NCI-H2107 (cell line): ENCODE results near the gene UNC119B.

ENCODE experiments used
- DNase-seq: peaks from one replicate; lab custom pipeline; 2025; lab: John Stamatoyannopoulos, UW

UNC119B gene

DNA sequence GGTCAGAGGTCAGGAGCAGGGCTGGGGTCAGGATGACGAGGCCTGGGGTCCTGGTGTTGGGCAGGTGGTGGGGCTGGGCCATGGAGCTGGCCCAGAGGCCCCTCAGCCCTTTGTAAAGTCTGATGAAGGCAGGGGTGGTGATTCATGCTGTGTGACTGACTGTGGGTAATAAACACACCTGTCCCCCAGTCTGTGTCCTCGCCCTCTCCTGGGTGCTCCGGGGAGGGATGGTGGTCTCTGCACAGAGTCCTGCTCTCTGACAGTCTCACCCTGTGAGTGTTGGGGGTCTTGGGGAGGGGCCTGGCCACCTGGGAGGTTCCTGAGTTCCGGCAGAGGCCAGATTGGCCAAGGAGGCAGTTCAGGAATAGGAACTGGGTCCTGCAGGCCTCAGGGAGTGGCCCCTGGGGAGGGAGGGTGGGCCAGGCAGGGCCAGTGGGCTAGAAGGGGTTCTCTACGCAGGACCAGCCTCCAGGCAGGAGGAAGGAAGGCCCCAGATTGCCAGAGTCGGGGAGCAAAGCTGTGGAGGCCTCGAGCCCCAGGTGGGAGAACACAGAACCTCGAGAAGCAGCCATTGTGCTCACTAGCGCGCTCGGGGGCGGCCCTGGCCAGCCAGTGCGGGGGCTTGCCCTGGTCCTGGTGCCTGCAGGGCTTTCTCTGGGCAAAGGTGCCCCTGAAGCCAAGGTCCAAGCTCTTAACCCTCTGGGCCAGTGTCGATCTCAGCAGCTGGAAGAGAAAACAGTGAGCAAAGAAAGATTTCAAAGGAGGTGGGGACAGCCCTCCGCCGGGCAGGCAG lies 29.8 kb downstream of the UNC119B start:
- DNase-seq = no peak

DNA sequence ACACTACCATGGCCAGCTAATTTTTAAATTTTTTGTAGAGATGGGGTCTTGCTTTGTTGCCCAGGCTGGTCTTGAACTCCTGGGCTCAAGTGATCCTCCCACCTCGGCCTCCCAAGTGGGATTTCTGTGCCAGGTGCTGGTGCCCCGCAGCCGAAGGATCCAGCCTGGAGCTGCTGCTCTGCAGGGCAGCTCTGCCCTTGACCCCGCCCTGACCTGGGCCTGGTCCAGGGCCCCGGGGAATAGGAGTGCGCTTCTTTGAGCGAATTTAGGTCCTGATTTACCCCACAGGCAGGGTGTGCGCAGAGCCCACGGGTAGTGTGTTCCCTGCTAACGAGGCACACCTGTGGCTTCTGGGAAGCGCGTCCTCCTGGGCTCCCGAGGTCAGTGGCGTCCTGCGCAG lies 30.6 kb downstream of the UNC119B start:
- DNase-seq = no peak

DNA sequence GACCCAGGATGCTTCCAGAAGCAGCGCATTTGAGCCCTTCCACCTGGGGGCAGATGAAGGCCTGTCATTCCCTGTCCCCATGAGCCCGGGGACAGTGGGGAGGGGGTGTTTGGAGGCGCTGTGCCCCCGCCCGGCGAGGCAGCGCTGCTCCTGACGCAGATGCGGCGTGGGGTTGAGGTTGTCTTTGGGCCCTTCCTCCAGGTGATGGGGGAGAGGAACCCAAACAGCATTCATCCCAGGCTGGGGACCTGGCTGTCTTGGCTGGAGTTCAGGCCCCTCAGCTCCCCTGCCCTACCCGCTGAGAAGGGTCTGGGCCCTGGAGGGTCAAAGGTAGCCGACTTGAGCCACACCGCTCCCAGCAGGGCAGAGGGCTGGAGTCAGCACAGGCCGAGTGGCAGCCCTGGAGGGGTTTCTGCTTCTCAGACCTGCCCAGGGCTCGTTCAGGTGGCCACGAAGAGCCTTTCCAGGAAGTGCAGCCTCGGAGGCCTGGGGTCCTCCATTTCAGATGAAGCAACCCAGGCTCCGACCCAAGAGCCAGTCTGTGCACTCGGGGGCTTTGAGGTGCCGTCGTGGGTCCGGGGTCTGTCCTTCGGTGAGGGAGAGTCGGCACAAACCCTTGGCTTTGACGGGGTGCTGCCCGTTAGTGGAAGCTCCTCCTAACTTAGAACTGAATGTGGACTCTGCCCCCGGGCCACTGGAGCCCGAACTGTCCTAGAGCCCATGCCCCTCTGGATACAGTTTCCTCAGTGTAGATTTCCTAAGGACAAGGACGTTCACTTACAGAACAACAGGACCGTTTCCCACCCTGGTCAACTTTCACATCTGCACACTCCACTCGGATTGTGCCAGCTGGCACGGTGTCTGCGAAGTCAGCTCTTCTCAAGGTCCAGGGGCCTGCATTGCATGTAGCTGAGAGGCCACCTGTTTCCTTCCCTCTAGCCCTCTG lies 31.5 kb downstream of the UNC119B start:
- no peak for DNase-seq

DNA sequence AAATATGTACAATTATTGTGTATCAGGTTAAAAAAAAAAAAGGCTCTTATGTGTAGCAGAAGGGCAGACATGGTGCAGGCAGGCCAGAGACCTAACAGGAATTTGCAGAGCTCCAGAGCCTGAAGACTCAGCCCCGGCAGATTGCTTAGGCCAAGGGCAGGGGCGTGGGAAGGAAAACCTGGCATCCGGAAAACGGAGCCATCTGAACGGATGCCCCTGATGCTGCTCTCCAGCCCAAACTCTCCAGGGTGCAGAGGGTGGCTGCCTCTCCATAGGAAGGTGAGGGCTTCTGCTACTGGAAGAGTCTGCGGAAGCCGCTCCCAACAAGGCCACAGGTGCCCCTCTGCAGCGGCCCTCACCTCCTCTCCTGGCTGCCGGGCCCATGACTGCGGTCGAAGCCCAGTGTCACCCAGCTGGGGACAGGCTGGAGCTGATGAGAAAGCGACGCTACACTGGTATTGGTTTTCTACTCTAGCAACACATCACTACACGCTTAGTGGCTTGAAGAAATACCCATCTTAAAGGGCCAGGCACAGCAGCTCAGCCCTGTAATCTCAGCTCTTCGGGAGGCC lies 34.8 kb downstream of the UNC119B start:
- no peak for DNase-seq

DNA sequence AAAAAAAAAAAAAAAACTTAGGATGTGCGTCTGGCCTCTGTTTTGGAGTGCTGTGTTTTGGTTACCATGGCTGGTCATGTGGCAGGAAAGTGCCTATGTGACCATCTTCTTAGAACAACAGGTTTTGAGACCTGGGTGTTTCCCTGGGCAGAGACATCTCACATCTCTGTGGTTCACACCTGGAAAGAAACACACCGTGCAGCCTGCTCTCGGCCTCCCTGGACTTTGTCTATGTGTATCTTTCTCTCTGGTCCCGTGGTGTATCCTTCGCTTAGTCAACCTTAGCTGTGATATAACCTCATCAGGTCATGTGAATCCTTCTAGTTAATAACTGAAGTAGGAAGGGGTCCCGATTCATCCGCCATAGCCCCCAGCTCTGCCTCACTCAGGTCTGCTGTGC lies 38.0 kb downstream of the UNC119B start:
- no peak for DNase-seq

DNA sequence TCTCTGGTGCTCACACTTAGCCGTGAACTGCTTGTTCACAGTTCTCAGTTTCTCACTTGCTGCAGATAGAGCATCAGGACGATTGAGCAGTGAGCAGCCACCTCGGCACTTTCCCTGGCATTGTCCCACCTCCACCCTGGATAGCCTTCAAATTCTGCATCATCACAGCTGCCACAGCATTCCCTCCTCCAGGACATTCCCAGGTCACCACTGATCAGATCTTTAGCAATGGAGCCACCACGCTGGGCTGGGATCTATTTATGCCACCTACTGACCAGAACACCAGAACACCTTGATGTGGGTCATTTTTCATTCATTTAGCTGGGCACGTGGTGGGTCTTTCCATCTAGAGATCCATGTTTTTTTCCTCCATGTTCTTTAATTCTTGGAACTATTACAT lies 39.0 kb downstream of the UNC119B start:
- DNase-seq = no peak

DNA sequence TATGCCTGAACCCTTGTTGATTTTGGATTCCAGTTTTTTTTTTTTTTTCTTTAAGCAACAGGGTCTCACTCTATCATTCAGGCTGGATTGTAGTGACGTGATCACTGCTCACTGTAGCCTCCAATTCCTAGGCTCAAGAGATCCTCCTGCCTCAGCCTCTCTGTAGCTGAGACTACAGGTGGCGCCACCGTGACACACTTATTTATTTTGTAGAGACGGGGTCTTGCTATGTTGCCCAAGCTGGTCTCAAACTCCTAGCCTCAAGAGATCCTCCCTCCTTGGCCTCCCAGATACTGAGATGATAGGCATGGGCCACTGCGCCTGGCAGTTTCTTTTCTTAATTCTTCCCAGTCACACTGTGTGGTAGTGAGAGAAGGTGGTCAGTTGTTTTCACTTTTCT lies 40.5 kb downstream of the UNC119B start:
- DNase-seq = no peak

DNA sequence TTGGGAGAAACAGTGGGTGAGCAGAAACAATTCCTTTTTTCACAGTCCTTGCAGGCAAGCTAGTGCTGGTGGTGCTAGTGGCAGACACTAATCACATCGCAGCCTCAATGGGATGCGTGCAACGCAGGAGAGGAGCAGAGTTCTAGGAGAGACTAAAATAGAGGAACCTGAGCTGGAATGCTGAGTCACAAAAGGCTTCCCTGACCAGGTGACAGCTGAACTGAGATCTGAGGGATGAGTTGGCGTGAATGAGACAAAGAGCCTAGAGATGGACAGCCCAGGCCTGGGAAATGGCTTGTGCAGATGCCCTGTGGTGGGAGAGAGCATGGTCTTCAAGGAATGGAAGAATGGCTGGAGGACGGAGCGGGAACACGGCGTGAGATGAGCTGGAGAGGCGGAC lies 41.1 kb downstream of the UNC119B start:
- DNase-seq = no peak

DNA sequence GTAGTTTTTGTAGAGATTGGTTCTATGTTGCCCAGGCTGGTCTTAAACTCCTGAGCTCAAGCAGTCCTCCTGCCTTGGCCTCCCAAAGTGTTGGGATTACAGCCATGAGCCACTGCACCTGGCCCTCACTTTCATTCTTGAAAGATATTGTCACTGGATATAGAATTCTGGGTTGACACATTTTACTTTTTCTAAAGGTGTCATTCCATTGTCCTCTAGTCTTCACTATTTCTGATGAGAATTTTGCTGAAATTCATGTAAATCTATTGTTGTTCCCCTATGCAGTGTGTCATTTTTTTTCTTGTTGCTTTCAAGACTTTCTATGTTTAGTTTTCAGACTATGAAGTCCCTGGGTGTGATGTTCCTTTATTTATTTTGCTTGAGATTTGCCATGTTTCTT lies 44.5 kb downstream of the UNC119B start:
- DNase-seq = no peak

DNA sequence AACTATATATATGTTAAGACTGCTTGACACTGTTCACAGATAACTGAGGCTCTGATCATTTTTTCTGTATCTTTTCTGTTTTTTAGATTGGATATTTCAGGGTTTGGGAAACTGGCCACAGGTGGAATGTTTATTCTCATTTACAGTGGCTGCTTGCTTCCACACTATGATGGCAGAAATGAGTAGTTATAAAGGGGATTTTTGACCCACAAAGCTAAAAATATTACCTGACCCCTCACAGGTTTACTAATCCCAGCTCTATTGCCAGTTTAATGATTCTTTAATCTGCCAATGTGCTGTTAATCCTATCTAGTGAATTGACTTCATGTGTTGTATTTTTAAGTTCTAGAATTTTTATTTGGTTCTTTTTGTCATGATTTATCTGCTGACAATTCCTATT lies 45.0 kb downstream of the UNC119B start:
- DNase-seq = no peak

DNA sequence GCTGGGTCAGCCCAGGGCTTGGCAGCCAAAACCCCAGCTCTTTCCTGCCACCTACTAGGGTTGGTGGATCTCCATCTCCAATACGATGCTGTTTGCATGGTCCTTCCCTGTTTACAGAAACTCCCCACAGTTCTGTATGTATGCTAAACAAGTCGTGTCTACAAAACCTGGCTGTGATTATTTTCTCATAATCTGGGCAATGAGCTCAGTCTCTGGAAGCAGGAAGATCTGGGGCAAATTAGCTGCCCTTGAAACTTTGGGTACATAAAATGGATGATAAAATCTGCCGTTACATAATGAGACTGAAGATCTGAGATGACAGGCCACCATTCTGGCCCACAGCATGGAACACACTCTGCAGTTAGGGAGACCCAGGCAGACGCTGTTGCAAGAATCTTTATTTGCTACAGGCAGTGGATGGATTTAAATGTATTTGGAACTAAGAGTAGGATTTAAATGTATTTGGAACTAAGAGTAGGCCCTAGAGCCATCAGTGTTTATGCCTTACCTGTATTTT lies 47.0 kb downstream of the UNC119B start:
- no peak for DNase-seq

DNA sequence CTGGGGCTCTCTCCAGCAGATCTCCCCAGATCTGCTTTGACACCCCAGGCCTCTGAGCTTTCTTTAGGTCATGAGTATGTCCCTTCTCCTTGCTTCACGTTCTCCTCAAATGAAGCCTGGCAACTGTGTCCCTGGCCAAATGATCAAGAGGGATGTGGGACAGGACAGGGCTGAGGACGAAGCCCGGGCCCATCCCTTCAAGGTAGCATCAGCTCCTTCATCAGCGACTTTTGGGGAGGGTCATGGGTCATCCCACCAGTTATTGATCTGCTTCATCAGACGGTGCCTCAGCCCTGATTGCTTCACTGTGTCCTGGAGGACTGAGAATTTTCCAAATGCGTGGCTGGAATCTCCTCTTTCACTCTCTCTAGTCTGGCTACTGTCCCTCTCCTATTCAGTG lies 47.7 kb downstream of the UNC119B start:
- DNase-seq = no peak

DNA sequence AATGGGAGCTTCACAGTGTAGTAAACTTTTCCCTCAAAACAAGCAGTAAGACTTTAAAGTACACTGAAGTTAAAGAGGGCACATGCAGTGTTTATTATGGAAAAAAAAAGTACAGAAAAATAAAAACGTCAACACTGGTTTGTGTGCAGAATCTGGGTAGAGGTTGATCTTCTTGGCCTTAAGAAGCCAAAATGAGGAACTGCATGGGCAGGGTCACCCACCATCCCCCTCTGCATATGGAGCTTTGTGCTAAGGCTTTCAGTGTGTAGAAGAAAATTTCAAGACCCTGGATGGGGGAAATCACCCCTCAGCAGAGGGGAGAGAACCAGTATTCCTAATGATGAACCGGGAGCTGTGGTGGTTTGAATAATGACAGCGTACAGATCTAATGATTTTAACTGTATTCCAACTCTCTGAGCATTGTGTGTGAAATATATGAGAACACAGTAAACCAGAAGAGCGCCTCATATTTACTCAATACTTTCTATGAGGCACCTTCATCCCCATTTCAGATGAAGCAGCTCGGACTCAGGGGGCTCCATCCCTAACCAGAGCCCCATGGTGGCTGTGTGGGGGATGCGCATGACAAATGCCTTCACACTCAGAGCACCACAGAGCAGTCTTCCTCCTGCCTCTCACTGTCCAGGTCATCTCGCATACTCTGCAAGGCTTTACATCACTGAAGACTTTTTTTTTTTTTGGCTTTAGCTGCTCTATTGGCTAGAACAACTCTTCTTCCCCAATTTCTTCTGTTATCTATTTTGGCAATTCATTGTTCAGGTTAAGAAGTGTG lies 48.7 kb downstream of the UNC119B start:
- no peak for DNase-seq

DNA sequence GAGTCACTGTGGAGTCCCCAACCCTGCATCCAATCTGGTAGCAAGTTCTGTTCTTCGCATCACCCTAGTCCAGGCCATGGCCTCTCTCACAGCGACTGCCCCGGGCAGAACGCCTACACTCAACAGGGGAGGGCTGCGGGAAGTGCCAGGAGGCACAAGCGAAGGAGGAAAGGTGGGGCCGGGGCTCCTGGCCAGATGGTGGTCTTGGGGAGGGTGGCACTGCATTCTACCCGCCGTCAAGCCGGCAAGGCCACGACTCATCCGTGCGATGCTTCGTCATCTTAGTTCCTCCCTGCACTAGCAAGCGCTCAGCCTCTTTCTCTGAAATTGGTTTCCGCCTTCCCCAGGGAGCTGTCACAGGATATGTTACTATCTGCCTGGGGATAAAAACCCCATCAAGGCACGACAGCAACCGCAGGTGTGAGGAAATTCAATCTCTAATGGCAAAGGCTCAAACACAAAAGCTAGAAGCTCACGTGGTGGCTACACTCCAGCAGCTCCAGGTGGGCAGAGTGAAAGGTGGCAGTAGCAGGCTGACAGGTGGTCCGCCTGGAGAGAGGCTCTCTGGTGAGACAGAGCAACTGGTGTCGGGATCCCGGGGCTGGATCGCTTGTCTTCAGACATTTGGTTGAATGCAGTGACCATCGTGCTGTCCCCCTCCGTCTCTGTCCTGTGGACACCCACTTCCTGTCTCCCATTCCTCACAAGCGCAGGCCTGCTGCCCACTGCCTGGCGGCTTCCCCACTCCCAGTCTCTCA lies 49.5 kb downstream of the UNC119B start:
- peak; percentile 93 for DNase-seq

DNA sequence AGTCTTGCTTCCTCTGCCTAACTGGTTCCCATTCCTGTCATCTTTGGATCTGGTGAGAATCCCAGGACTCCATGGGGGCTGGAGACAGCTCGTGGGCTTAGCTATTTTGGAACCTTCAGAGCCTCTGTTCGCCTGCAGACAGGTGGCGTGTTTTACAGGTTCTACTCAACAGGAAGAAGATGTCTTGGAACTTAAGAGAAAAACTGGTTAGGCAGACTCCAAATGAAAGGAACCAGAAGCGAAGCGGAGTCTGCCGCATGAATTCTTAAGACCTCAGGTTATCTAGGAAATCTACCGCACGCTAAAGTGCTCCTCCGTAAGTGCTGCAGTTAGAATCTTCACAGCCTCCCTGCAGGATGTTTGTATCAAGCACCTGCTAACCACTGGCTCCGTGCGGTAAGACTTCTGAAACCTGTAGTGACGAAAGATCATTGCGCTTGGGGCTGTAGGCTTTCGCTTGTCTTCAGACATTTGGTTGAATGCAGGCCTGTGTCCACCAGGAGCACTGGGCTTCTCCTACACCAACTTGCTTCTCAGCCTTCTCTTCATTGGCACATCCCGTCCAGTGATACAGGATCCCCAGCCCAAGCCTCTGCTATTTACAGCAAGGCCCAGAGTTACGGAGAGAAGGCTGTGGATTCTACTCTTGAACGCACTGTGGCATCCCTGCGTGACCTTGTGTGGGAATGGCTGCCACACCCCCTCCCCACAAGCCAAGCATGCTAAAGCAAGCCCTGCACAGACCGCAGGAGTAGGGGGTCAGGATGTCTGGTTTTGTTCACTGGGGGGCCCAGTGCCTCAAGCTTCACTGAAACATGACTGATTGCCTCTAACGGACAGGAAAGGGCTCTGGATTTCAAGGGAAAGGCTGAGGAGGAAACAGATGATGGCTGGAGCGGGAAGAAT lies 50.3 kb downstream of the UNC119B start:
- peak; percentile 60 for DNase-seq

DNA sequence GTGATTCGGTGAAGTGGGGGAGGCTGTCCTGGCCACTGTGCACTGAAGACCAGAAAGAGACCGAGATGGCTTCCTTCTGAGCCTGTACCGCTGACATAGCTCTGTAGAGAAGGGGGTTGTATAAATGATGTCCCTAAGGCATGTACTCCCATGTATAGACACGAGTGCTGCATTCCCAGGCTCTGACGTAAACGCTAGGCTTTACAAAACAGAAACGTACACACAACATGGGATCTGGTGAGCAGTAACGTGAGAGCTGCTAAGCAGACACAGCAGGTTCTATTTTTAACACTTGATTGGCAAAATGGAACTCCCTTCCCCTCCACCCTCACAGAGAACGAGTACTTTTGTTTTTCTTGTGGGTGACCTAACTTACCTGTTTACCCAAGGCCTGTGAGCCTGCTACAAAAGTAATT lies 51.3 kb downstream of the UNC119B start:
- peak; percentile 72 for DNase-seq

DNA sequence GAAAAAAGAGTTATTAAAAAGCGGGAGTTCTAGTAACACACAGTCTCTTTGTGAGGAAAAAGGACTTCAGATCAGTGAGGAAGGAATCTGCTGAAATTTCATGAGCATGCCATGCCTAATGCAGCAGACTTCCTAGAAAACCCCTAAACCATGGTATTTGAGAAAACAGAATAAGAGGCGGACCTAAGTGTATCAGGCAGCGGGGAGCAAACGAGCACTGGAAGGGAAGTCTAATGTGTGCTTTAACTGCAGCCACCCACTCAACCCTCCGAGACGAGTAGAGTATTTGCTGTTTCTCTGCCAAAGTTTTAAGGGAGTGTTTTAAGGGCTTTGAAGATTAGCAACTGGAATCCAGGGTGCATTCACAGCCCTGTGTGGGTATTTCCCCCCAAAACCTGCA lies 51.8 kb downstream of the UNC119B start:
- no peak for DNase-seq

DNA sequence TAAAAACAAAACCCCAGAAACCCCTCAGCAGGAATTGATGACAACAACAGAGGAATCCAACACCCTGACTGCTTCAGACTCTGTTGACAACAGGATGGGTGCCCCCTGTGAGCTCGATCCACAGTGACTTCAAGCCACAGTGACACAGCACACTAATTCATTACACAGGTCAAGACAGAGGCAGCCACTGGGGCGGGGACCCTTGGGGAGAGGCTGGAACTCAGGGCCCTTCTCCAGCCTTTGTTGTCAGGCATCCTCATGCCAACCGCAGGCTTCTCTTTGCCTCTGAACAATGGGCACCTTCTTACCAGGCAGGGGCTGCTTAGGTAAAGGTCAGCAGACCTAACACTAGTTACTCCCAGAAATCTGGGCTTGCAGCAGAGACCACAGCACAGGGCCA lies 53.0 kb downstream of the UNC119B start:
- DNase-seq = no peak

DNA sequence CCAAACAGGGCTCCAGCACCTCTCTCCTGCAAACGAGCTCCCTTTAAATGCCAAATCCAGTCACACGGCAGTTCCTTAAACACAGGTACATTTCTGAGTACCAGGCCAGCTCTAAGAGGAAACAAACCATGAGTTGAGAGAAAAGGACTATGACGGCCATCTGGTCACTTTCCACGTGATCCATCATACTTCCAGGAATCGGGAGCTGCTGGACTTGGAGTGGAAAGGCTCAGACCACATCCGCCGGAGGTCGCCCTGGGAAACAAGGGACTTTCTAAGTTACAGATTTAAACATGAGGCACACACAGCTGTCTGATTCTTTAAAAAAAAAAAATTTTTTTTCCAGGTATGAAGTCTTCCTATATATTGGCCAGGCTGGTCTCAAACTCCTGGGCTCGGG lies 54.6 kb downstream of the UNC119B start:
- DNase-seq = no peak

DNA sequence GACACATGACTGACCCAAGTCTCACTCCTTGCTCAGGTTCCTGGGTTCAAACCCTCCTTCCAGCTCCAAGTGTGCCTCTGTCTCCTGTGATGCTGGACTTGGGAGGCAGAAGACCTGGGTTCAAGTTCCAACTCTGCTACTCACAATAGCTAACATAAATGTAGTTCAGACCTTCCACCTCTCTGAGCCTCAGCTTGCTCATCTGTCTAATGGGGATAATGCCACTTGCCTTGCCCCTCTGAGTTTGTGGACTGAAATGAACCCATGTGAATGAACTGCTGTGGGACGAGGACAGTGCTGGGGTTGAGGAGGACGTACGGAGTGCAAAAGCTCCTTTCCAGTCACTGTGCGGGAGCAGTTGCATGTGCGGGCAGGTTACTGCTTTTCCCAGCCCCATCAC lies 56.3 kb downstream of the UNC119B start:
- no peak for DNase-seq
